ENCODE results near the gene FOSL2. TPM values are rescaled to one million over a fixed set of nuclear protein-coding genes. Genes with fewer than 3 reads are reported as not detected.
"Not testable (repeated sequence)": the region's sequence is repeated elsewhere in the genome, so short reads cannot be mapped to it uniquely, and the experiment has no call there.

FOSL2 gene
- total RNA-seq, 1 donor from 2014 or later = 103 TPM

DNA sequence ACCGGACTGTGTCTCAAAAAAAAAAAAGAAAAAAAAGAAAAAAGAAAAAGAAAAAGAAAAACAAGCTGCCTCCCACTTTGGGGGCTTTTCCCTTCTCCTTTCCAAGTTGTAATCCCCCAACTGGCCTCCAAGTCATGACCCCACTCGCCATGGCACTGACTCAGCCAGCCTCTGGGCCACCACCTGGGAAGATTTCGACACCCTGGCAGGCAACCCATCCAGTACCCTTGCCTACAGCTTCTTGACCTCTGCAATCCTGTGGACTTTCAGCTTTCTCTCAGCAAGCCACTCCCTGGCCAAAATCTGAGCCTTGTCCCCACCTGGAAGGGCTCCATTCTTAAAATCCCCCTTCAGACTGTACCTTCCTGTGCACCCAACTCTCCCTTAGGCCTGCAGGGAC is 22.3 kb upstream of the FOSL2 start:
- no peak for DNase-seq (ENCODE audit: extremely low read depth, low read depth, low spot score)

DNA sequence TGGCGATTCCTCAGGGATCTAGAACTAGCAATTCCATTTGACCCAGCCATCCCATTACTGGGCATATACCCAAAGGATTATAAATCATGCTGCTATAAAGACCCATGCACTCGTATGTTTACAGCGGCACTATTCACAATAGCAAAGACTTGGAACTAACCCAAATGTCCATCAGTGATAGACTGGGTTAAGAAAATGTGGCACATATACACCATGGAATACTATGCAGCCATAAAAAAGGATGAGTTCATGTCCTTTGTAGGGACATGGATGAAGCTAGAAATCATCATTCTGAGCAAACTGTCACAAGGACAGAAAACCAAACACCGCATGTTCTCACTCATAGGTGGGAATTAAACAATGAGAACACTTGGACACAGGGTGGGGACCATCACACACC is 20.9 kb upstream of the FOSL2 start:
- DNase-seq (ENCODE audit: extremely low read depth, low read depth, low spot score) = not testable (repeated sequence)

DNA sequence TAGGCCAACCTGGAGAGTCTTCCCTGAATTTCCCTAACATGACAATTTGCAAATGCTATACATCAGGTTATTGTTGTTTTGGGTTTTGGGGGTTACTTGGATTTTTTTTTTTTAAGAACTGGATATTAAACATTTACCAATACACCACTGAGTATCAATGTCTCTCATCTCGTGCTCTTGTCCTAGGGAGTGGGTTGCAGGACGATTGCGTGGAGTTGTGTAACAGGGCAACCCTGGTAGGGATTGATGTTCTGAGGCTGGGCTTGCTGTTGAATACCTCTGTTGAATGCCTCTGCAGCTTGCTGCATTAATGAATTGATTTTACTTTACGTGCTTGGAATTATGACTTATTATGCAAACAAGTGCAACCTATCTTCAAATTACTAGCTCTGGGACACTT is 18.8 kb upstream of the FOSL2 start:
- no peak for DNase-seq (ENCODE audit: extremely low read depth, low read depth, low spot score)

DNA sequence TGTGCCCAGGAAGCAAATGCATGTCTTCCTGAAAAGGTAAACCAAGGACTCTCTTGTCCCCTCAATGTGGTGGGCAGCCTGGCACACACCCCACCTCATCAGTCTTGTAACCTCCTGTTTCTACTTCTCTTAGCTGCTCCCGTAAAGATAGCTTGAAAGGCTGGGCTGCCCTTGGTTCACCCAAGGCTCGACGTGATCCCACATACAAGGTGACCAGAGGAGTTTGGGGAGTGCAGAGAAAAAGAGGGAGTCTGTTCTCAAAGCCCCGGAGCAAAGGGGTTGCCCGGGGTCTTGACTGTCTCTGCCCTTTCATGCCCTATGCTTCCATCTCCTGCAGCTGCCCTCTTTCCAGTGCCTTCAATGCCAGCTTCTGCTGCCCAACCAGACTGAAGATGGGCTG is 18.3 kb upstream of the FOSL2 start:
- DNase-seq (ENCODE audit: extremely low read depth, low read depth, low spot score) = no peak

- no peak for DNase-seq (ENCODE audit: extremely low read depth, low read depth, low spot score)
These were observed 17.4 kb upstream of the FOSL2 start for GRCh38 chr2:28375236-28375635.

GRCh38 chr2:28375742-28376631 is 16.7 kb upstream of the FOSL2 start:
- no peak for DNase-seq (ENCODE audit: extremely low read depth, low read depth, low spot score)

GRCh38 chr2:28377195-28377816 is 15.4 kb upstream of the FOSL2 start:
- no peak for DNase-seq (ENCODE audit: extremely low read depth, low read depth, low spot score)

- DNase-seq (ENCODE audit: extremely low read depth, low read depth, low spot score) = no peak
These were observed 14.5 kb upstream of the FOSL2 start for GRCh38 chr2:28377984-28378678.

- DNase-seq (ENCODE audit: extremely low read depth, low read depth, low spot score) = no peak
These were observed 13.7 kb upstream of the FOSL2 start for GRCh38 chr2:28378679-28379584.

- no peak for DNase-seq (ENCODE audit: extremely low read depth, low read depth, low spot score)
These were observed 12.4 kb upstream of the FOSL2 start for GRCh38 chr2:28380219-28380618.

DNA sequence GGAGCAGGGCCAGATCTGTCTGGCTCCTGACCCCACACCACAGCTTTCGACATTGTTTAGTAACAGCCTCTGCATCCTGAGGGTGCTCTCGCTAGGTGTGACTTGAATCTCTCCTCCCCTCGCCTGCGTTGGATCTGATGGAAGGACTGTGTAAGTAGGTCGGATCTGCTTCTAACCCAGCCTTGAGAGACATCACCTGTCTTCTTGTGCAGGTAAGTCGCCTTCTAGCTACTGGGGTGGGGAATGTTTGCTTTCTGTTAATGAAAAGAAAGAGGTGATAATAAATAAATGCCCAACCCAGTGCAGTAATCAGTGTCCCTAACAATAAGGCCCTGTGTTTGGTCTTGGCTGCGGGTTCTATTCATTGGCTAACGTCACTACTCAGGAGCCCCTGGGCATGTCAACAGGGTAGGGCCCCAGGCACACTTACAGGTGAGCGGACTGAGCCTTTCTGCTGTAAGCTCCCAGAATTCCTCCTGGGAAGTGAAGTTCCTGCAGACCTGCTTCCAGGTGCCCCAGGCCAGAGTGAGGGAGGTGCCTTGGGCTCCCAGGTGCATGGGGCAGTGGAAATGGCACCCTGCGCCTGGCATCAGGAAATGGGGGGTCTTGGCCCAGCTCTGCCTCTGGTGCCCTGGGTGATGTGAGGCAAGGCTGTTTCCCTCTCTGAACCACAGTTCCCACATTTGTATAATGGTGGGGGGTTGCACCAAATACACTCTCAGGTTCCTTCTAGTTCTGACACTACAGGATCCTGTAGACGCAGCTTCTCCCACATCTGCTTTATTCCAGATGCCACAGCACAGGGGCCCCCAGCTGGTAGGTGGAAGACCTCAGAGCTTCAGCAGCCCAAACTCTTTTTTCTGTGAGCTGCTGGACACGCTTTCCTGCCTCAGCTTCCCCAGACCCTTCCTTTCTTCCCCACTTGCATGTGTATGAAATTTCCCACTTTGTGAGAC is 11.2 kb upstream of the FOSL2 start:
- no peak for DNase-seq (ENCODE audit: extremely low read depth, low read depth, low spot score)

- DNase-seq (ENCODE audit: extremely low read depth, low read depth, low spot score) = no peak
These were observed 9.9 kb upstream of the FOSL2 start for GRCh38 chr2:28382755-28383154.

DNA sequence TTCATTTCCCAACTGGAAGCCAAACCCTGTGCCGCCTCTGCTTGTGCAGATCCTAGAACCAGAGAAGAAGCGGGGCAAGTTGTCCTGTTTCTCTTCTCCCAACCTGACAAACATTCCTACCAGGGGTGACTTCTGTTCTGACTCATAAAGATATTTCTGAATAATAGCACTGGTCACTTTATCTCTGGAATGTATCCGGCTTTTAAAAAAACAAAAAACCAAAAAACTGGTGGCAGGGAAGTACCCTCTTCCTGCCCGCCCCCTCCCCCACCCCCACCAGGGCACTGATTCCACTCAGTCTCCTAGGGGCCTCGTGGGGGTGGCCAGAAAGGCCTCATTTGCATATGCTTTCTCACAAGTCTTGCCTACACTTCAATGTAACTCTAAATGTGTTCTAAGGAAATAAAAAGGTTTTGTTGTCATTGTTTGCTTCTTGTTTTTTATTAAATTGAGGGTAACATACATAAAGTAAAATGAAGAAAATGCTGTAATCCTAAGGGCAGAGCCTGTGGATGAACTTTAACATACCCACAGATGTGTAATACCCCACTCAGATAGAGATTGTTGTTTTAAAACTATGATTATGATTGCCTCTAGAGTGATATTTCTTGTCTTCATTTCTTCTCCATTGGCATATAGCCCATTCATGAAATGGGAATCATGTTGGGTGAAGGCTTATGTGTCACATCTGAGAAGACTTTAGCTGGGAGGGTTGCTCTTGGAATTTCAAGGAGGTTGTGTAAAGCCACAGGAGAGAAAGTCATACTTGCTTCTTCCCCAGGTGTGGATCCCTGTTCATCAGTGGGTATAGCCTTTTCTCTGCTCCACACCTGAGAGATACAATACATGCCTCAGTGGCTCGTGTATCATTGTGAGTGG is 5.3 kb upstream of the FOSL2 start:
- no peak for DNase-seq (ENCODE audit: extremely low read depth, low read depth, low spot score)

GRCh38 chr2:28389399-28390240 is 3.0 kb upstream of the FOSL2 start:
- no peak for DNase-seq (ENCODE audit: extremely low read depth, low read depth, low spot score)

DNA sequence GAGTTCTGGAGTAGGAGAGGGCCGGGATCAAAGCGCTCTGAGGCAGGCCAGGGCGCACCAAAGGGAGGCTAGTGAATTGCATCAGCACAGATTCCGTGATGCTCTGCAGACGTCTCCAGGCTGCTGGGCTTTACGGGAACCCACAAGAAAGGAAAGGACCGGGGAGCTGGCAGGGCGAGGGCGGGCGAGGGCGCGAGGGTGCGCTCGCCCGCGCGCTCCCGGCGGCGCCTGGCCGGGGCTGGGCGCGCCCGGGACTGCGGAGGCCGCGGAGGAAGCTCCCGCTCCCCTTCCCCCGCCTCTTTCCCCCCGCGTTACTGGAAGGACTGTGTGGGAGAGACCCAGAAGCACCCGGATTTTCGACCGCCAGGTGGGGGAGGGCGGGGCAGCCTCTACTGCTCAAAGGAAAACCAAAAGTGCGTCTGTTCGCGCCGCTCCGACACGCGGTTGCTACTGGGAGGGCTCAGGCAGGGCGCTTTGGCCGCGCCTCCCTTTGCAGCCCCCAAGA is 2.4 kb upstream of the FOSL2 start:
- no peak for DNase-seq (ENCODE audit: extremely low read depth, low read depth, low spot score)

- DNase-seq (ENCODE audit: extremely low read depth, low read depth, low spot score) = no peak
These were observed 1.7 kb upstream of the FOSL2 start for GRCh38 chr2:28390746-28391563.
